GM18520 (cell line): ENCODE data around the gene OR52I2.

ENCODE experiments used
- ATAC-seq: cut with Tn5 transposase; IDR thresholded peaks from one replicate; pipeline ENCODE4 v1.9.1; 2021; ENCODE audit not compliant: unreplicated experiment

Gene OR52I2

DNA sequence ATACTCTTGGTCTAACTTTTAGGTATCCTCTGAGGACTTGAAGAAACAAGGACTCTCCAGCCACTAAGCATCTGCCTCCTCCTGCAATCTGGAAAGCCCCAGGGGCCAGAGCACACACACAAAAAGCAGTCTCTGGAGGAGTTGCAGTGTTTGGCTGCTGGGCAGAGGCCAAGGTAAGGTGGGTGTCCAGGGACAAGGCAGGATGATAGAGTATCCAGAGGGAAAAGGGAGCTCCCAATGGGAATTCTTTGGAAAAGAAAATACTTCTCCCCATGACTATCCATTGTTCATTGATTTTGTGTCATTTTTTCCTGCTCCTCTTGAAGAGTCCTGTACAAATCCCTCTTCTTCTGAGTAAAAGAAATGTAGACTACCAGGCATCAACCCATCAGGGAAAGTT, at the start of gene OR52I2:
Gene OR52I2 (plus strand): TSS at position 301 of the 400 bp plus-strand sequence.
- ATAC-seq, result no peak

- no peak for ATAC-seq
These were observed 41.8 kb upstream of the OR52I2 start for GRCh38 chr11:4539603-4540219.

- ATAC-seq, result no peak
These were observed 40.5 kb upstream of the OR52I2 start for GRCh38 chr11:4541071-4541470.

GRCh38 chr11:4543561-4543960, 38.0 kb upstream of the OR52I2 start:
- no peak for ATAC-seq

DNA sequence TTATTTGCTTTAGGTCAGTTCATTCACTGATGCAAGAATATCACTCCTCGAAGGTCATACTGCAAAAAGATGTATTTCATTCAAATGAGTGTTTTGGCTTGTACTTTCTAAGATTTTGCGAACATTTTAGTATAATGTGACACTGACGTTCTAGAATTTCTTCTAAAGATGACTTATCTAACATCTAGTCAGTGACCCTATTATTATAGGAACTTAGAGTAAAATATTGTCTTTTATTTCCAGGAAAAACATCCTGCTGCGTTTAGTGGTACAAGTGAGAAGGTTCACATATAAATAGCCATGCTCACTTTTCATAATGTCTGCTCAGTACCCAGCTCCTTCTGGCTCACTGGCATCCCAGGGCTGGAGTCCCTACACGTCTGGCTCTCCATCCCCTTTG, 36.7 kb upstream of the OR52I2 start, which contains the start of gene OR52M1:
Gene OR52M1 (plus strand): TSS at position 301 of the 400 bp plus-strand sequence. CDS start 0 bp downstream, at position 301.
- no peak for ATAC-seq

DNA sequence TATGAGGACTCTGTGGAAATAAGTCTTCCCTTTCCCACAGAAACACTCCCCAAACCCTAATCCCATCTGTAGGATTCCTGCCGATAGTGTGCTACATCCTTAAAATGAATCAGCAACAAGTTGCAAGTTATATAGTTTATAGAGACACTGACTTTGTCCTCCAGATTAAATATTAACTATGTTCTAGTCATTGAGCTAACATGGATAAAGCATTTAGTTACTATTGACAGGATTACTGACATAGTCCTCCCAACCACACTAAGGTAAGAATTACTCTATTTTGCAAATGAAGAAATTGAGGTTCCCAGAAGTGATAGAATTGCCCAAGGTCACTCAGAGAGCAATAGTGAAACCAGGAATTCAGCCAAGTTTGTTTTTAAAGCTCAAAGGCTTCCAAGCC, 34.7 kb upstream of the OR52I2 start:
- no peak for ATAC-seq

DNA sequence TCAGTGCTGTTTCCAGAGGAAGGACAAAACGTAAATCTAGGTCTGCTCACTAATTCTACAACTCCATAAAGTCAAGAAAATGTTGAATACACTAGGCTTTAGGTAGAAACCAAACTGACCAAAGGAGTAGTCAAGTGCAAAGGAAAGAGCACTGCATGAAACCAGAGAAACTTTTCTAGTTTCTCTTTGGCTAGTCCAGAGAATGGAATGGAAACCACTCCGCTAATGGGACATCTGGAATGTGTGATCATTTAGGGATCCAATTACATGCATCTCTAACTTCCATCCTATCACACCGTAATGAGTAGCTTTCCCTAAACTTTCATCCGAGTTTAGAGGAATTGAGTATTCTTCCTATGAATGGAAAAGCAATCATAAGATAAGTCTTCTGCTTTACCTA, 34.1 kb upstream of the OR52I2 start:
- no peak for ATAC-seq

GRCh38 chr11:4551346-4551979, 30.1 kb upstream of the OR52I2 start:
- ATAC-seq, result no peak

DNA sequence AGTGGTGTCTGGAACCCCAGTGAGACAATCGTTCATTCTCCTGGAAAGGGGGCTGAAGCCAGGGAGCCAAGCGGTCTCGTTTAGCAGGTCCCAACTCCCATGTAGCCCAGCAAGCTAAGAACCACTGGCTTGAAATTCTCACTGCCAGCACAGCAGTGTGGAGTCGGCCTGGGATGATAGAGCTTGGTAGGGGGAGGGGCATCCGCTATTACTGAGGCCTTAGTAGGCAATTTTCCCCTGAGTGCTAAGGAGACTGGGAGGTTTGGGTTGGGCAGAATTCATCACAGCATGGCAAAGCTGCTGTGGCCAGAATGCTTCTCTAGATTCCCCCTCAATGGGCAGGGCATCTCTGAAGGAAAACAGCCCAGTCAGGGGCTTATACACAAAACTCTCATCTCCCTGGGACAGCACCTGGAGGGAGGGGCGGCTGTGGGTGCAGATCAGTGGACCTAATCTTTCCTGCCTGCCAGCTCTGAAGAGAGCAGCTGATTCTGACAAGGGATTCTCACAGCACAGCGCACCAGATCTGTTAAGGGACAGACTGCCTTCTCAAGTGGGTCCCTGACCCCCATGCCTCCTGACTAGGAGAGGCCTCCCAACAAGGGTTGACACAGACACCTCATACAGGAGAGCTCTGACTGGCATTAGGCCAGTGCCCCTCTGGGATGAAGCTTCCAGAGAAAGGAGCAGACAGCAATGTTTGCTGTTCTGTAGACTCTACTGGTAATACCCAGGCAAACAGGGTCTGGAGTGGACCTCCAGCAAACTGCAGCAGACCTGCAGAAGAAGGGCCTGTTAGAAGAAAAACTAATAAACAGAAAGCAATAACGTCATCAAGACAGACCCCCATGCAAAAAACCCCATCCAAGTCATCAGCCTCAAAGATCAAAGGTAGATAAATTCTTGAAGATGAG, 21.8 kb upstream of the OR52I2 start:
- no peak for ATAC-seq

GRCh38 chr11:4560467-4560866, 21.1 kb upstream of the OR52I2 start:
- no peak for ATAC-seq

DNA sequence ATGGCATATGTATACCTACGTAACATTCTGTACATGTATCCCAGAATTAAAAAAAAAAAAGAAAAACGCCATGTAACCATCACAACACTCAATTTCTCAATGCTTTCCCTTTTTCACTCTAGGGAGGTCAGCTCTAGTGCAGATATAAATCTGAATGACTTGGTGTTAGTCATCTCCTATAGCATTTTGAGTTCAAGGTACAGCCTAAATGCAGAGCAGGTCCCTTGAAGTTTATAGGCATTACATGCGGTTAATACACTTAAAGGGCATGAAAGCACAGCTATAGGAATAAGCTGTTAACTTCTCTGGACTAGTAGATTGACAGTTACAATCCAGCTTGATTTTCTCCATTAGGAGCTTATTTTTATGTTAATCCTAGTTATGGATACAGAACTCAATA, 16.2 kb upstream of the OR52I2 start:
- ATAC-seq, result no peak

DNA sequence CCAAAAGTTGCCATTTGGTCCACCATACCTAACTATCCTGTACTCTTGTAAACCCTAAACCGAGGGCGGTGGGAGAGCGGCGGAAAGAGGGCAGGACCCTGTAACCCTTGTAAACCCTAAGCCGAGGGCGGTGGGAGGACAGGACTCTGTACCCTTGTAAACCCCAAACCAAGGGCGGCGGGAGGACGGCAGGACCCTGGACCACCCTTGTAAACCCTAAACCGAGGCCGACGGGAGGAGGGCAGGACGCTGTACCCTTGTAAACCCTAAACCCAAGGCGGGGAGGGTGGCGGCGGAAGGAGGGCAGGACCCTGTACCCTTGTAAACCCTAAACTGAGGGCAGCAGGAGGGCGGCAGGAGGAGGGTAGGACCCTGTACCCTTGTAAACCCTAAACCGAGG, 12.5 kb upstream of the OR52I2 start:
- no peak for ATAC-seq

DNA sequence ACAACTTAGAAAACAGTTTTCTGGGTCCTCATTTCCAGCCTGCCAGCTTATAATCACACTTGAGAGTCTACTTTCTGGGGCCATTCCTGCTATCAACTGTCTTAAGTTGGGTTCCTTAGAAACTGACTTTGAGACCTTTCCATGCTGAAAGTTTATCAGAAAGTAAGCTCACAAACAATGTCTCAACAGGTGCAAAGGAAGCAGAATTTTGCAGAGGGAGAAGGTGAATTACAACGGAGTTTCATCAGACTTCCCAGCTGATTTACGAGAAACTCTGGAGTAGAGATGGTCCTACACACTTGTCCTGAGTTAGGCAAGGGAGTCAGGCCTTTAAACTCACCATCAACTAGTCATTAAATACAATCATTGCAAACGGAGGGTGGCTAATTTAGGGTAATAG, 4.7 kb upstream of the OR52I2 start:
- no peak for ATAC-seq

- ATAC-seq, result no peak
These were observed 3.8 kb upstream of the OR52I2 start for GRCh38 chr11:4577761-4578160.

GRCh38 chr11:4578624-4579023, 2.9 kb upstream of the OR52I2 start:
- ATAC-seq, result no peak

GRCh38 chr11:4580124-4580523, 1.4 kb upstream of the OR52I2 start:
- no peak for ATAC-seq

GRCh38 chr11:4589017-4589416, 7.5 kb downstream of the OR52I2 start:
- ATAC-seq, result no peak

- no peak for ATAC-seq
These were observed 12.2 kb downstream of the OR52I2 start, which contains the start of gene OR52I1 for GRCh38 chr11:4593739-4594138. Gene OR52I1 (plus strand): TSS chr11:4594039. CDS start chr11:4594039, 0 bp downstream.

DNA sequence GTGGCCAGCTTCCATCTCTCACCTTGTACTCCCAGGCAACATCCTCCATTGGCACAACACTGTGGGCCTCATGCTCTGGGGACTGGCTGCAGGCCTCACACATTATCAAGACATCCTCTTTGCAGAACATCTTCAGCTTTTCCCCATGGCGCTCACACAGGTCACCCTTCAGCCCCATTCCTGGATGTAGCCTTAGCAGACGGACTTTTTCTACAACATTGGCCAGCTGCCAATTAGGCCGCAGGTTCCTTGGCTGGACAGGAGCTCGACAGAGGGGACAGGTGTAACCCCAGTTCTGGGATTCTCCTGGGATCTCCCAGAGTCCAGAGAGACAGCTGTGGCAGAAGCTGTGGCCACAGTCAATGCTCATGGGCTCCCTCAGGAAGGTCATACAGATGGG, 23.5 kb downstream of the OR52I2 start:
- ATAC-seq, result no peak

GRCh38 chr11:4606231-4607015, 24.9 kb downstream of the OR52I2 start:
- ATAC-seq, result no peak

GRCh38 chr11:4607096-4607495, 25.6 kb downstream of the OR52I2 start:
- ATAC-seq, result no peak
